Measurements from ENCODE around the gene MTNR1B.

The MTNR1B gene

GRCh38 chr11:92978271-92979111 lies 9.0 kb downstream of the MTNR1B start:
- DNase-seq: no peak

GRCh38 chr11:92979176-92979575 lies 9.7 kb downstream of the MTNR1B start:
- DNase-seq: no peak

GRCh38 chr11:92980312-92980711 lies 10.9 kb downstream of the MTNR1B start:
- no peak for DNase-seq

- no peak for DNase-seq
Observed at GRCh38 chr11:92981508-92982043, 12.1 kb downstream of the MTNR1B start.

- no peak for DNase-seq
Observed at GRCh38 chr11:92986585-92986984, 17.1 kb downstream of the MTNR1B start.

GRCh38 chr11:92993004-92993403 lies 23.6 kb downstream of the MTNR1B start:
- no peak for DNase-seq

GRCh38 chr11:93000511-93001476 lies 31.3 kb downstream of the MTNR1B start:
- DNase-seq: no peak

GRCh38 chr11:93001806-93002205 lies 32.4 kb downstream of the MTNR1B start:
- DNase-seq: no peak

- no peak for DNase-seq
Observed at GRCh38 chr11:93002380-93002779, 32.9 kb downstream of the MTNR1B start.

GRCh38 chr11:93005239-93005638 lies 35.8 kb downstream of the MTNR1B start:
- no peak for DNase-seq

GRCh38 chr11:93013646-93014045 lies 44.2 kb downstream of the MTNR1B start:
- DNase-seq: no peak

- no peak for DNase-seq
Observed at GRCh38 chr11:93016595-93016994, 47.1 kb downstream of the MTNR1B start.

GRCh38 chr11:93017821-93018690 lies 48.6 kb downstream of the MTNR1B start:
- no peak for DNase-seq

GRCh38 chr11:93020248-93021046 lies 51.0 kb downstream of the MTNR1B start:
- no peak for DNase-seq

- DNase-seq: no peak
Observed at GRCh38 chr11:93024369-93024768, 54.9 kb downstream of the MTNR1B start.

- DNase-seq: no peak
Observed at GRCh38 chr11:93025558-93026255, 56.3 kb downstream of the MTNR1B start.

- DNase-seq: no peak
Observed at GRCh38 chr11:93028960-93029522, 59.6 kb downstream of the MTNR1B start.

- no peak for DNase-seq
Observed at GRCh38 chr11:93031386-93031785, 61.9 kb downstream of the MTNR1B start.
